Esophagus squamous epithelium (tissue), 5 donors: ENCODE measurements around the gene PTAFR. TPM values are rescaled to one million over a fixed set of nuclear protein-coding genes. Genes with fewer than 3 reads are reported as not detected.

ENCODE experiments used
- DNase-seq: peaks from one replicate; lab custom pipeline; 2025; lab: John Stamatoyannopoulos, UW
- H3K27ac ChIP-seq, 4 donors: fragments of 200-600 bp; sonication (generic); one replicate each; pipeline ENCODE4 v1.5.1; 2016 to 2019; ENCODE audit warnings: mild to moderate bottlenecking in 1 of 4
- H3K27me3 ChIP-seq, 4 donors: fragments of 200-600 bp; sonication (generic); 1 replicate in 3 of 4; 2 replicates in 1 of 4; pipeline versions ENCODE4 v1.5.1 to v1.6.0; 2017 to 2021; ENCODE audit warnings: antibody characterized with exemption in 1 of 4
- H3K36me3 ChIP-seq, 3 donors: fragments of 200-600 bp; sonication (generic); one replicate each; pipeline ENCODE4 v1.5.1; 2016 to 2019
- H3K4me1 ChIP-seq, 3 donors: fragments of 200-600 bp; sonication (generic); one replicate each; pipeline ENCODE4 v1.5.1; 2017 to 2019
- H3K4me3 ChIP-seq, 4 donors: fragments of 200-600 bp; sonication (generic); 1 replicate in 3 of 4; 2 replicates in 1 of 4; pipeline ENCODE4 v1.5.1; 2016 to 2019; ENCODE audit warnings: mild to moderate bottlenecking in 2 of 4, moderate library complexity in 1 of 4
- H3K9me3 ChIP-seq, 3 donors: fragments of 200-600 bp; sonication (generic); one replicate each; pipeline ENCODE4 v1.5.1; 2016 to 2019
- POLR2A ChIP-seq, 4 donors: fragments of 450-650 bp; IDR thresholded peaks; one replicate each; pipeline ENCODE4 v1.6.1; 2017; ENCODE audit warnings: antibody characterized with exemption in 4 of 4, mild to moderate bottlenecking in 4 of 4, moderate library complexity in 3 of 4
- WGBS, 2 donors: methylation state at CpG; one replicate each; pipeline ENCODE4 v1.1.5; 2018; 5-methylcytosine and 5-hydroxymethylcytosine counted together
- intact Hi-C: fragments of 100-400 bp; cut with DNase I; formaldehyde crosslinking; loops from one replicate; pipeline ENCODE4 v1.15.0; 2022
- total RNA-seq, 4 donors: library from RNA; depleted of rRNA; stranded (reverse); fragments of >200 nt; gene quantifications; one replicate each; pipeline ENCODE4 v1.1.0, GENCODE V29; 2016
- TF ChIP-seq, protein P1 (sequence below), 6 experiments: fragments of 450-650 bp in 4 of 6; fragments of 200-600 bp in 2 of 6; sonication (generic) in 2 of 6; IDR thresholded peaks; one replicate each; pipeline ENCODE4 v1.5.1; 2016 to 2019; ENCODE audit warnings: antibody characterized with exemption in 6 of 6, mild to moderate bottlenecking in 4 of 6, moderate library complexity in 4 of 6
- donor health status: DM: yes; HTN: yes; CAD: no.

PTAFR gene
- total RNA-seq, 4 donors from 2014 or later: 2.7 to 12.8 (median 8.9) TPM

DNA sequence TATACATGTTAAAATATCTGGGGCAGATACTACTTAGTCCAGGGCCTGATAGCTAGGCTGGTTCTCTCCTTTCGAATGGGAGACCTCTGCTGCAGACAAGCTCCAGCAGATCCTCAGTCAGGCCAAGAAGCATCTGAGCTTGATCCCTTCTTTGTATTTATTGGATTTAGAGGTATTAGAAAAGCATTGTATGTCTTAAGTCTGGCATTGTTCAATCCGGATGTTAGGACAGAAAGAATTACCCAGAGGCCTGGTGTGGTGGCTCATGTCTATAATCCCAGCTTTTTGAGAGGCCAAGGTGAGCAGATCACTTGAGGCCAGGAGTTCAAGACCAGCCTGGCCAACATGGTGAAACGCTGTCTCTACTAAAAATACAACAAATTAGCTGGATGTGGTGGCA lies 66.9 kb downstream of the PTAFR start:
- intact Hi-C loops: no loop called here
- TF ChIP-seq, protein P1, sequence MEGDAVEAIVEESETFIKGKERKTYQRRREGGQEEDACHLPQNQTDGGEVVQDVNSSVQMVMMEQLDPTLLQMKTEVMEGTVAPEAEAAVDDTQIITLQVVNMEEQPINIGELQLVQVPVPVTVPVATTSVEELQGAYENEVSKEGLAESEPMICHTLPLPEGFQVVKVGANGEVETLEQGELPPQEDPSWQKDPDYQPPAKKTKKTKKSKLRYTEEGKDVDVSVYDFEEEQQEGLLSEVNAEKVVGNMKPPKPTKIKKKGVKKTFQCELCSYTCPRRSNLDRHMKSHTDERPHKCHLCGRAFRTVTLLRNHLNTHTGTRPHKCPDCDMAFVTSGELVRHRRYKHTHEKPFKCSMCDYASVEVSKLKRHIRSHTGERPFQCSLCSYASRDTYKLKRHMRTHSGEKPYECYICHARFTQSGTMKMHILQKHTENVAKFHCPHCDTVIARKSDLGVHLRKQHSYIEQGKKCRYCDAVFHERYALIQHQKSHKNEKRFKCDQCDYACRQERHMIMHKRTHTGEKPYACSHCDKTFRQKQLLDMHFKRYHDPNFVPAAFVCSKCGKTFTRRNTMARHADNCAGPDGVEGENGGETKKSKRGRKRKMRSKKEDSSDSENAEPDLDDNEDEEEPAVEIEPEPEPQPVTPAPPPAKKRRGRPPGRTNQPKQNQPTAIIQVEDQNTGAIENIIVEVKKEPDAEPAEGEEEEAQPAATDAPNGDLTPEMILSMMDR (IDR thresholded peaks at IDR 0.05): no peak
- TF ChIP-seq POLR2A (IDR thresholded peaks at IDR 0.05): no peak
- H3K4me3 ChIP-seq: no peak overlapping the region
- H3K9me3 ChIP-seq: no peaks in the 10 kb centered on the region
- no peak for DNase-seq
- no peaks in the 10 kb centered on the region for H3K27me3 ChIP-seq
- peaks cover 0 to 16% (median 0%) of the 10 kb centered on the region in 3 donors for H3K4me1 ChIP-seq
- H3K36me3 ChIP-seq: no peaks in the 10 kb centered on the region
- 46 to 57% methylated on average over 3 of the region's 3 CpGs for WGBS, 2 donors
- no peak overlapping the region for H3K27ac ChIP-seq

DNA sequence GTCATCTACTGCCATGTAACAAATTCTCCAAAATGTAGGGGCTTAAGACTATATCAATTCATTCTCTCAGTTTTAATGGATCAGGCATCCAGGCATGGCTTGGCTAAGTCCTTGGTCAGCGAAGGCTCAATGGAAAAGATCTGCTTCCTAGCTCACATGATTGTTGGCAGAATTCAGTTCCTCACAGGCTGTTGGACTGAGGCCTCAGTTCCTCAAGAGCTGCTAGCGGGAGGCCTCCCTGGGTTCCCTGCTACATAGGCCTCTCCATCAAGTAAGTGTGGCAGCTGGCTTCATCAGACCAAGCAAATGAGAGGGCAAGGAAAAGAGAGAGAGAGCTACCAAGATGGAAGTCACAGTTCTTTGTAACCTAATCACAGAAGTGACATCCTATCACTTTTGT lies 68.5 kb downstream of the PTAFR start:
- Histone ChIP-seq H3K27me3 (no peaks in the 10 kb centered on the region), H3K36me3 (no peaks in the 10 kb centered on the region), H3K27ac (no peak overlapping the region), H3K9me3 (no peaks in the 10 kb centered on the region), H3K4me3 (no peak overlapping the region), H3K4me1 (peaks cover 0 to 18% (median 0%) of the 10 kb centered on the region in 3 donors)
- 100% methylated on average over 1 of the region's 2 CpGs; no CpG with 5 or more reads in 1 of the 2 donors for WGBS, 2 donors
- intact Hi-C loops: no loop called here
- TF ChIP-seq POLR2A (IDR thresholded peaks at IDR 0.05): no peak
- TF ChIP-seq, protein P1 (IDR thresholded peaks at IDR 0.05): no peak
- no peak for DNase-seq

DNA sequence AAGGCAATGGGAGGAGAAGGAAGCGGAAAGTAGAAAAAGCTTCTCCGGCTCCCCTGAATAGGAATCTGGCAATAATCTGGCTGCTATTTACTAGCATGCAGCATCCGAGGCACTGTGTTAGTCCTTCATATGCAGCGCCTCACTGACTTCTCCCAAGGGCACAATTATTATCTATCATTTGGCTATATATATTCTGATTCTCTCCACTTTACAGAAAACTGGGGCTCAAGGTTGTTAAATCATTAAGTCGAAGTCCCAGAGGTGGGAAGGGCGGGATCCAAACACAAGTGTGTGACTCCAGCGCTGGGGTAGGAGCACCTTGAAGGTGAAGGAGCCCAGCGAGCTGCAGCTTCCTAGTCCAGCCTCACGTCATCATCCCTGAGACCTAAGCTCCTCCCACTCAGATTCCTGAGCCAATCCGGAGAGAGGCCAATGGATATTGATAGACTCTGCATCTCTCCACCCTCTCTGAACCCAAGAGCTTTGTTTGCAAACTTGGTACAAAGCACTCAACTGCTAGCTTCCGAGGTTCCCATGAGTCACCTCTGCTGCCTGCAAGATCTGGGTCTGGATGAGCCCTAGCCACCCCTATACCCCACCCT lies 71.5 kb downstream of the PTAFR start:
- WGBS, 2 donors: 35 to 43% methylated on average over 6 to 9 of the region's 11 CpGs
- intact Hi-C loops: no loop called here
- H3K27ac ChIP-seq: peak overlapping the region in 2 of 4 donors; percentile 5 to 22
- peaks cover 0 to 10% (median 0%) of the 10 kb centered on the region in 3 donors for H3K4me1 ChIP-seq
- peak overlapping the region in 3 of 4 donors; percentile 6 to 45 (median 10) for H3K4me3 ChIP-seq
- H3K27me3 ChIP-seq: no peaks in the 10 kb centered on the region
- H3K9me3 ChIP-seq: no peaks in the 10 kb centered on the region
- TF ChIP-seq, protein P1 (IDR thresholded peaks at IDR 0.05): no peak
- no peak for TF ChIP-seq POLR2A (IDR thresholded peaks at IDR 0.05)
- H3K36me3 ChIP-seq: no peaks in the 10 kb centered on the region
- DNase-seq: no peak

DNA sequence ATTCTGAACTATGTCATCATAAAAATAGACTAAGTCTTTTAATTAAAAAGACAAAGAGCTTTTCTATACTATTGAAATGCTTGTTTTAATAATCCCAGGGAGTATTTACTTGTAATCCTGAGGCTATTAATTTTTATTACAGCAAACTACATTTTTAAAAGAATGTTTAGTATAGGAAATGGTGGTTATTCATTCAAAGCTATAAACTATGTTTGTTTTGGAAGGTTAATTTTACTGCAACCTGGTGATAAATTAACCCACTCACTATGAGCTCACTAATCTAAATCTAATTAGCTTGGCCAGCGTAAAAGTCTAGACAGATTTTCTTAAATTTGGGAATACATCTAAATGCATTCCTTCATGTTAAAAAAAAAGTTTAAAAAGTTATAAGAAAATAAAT lies 74.3 kb downstream of the PTAFR start:
- H3K27me3 ChIP-seq: no peaks in the 10 kb centered on the region
- no peak for TF ChIP-seq POLR2A (IDR thresholded peaks at IDR 0.05)
- TF ChIP-seq, protein P1 (IDR thresholded peaks at IDR 0.05): no peak
- no peaks in the 10 kb centered on the region for H3K36me3 ChIP-seq
- no peaks in the 10 kb centered on the region for H3K9me3 ChIP-seq
- DNase-seq: no peak
- no peak overlapping the region for H3K4me3 ChIP-seq
- H3K4me1 ChIP-seq: peaks cover 0 to 10% (median 0%) of the 10 kb centered on the region in 3 donors
- no peak overlapping the region for H3K27ac ChIP-seq
- intact Hi-C loops: no loop called here
- 96 to 100% methylated on average over 1 of the region's 1 CpG for WGBS, 2 donors

DNA sequence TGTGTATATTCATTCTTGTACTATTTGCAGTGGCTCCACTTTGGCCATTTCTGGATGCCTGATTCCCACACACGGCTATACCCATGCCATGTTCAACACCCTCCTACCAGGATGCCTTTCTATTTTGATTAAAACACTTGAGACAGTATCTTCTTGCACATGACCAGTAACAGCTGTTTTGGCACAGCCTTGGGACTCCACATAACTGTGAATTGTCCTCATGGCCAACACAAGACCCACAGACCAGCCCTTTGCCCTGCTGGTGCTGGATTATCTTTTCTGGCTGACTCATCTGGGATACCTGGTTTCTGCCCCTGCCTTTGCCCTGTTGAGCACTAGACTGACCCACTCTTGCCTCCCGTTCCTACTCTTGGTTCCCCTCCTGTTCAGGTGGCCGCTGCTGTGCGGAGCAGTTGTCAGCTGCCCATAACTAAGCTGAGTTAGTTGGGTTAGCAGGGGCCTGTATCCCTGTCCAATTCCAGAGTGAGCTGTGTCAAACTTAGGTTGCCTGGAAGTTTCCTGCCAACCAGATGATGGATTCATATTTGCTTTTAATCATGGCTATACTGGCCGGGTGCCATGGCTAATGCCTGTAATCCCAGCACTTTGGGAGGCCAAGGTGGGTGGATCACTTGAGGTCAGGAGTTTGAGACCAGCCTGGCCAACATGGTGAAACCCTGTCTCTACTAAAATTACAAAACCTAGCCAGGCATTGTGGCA lies 77.3 kb downstream of the PTAFR start:
- Histone ChIP-seq H3K36me3 (no peaks in the 10 kb centered on the region), H3K27ac (no peak overlapping the region), H3K9me3 (no peaks in the 10 kb centered on the region), H3K4me3 (no peak overlapping the region), H3K4me1 (no peaks in the 10 kb centered on the region), H3K27me3 (no peaks in the 10 kb centered on the region)
- TF ChIP-seq, protein P1 (IDR thresholded peaks at IDR 0.05): no peak
- no peak for TF ChIP-seq POLR2A (IDR thresholded peaks at IDR 0.05)
- DNase-seq: no peak
- intact Hi-C loops: no loop called here
- 81 to 100% methylated on average over 4 to 5 of the region's 5 CpGs for WGBS, 2 donors
